22Rv1 (cell line): ENCODE measurements around the gene ERH.

Experiments
- CTCF ChIP-seq: fragments of 450-650 bp; IDR thresholded peaks from 2 replicates; pipeline ENCODE4 v1.5.1; 2017; ENCODE audit warnings: mild to moderate bottlenecking
- ZFX ChIP-seq: fragments of 450-650 bp; IDR thresholded peaks from 2 replicates; pipeline ENCODE4 v1.6.1; 2017; ENCODE audit warnings: antibody characterized with exemption, borderline replicate concordance

GRCh38 chr14:69354383-69355153 is 43.5 kb downstream of the ERH start:
- no peak for TF ChIP-seq CTCF
- no peak for TF ChIP-seq ZFX
